IPS-18c (cell line): ENCODE results near the gene PPFIBP2.
A peak's percentile ranks its signal among the peaks of the same experiment; 100 is the strongest.

Experiments used
- H3K4me3 ChIP-seq: 2 replicates; pipeline ENCODE4 v1.7.0; 2013; ENCODE audit warnings: low read depth, mild to moderate bottlenecking, low read length, moderate library complexity; ENCODE audit not compliant: insufficient read depth
- H3K9me3 ChIP-seq: one replicate; pipeline ENCODE4 v1.6.1; 2013; ENCODE audit warnings: mild to moderate bottlenecking, low read length, moderate library complexity; ENCODE audit not compliant: control insufficient read depth, insufficient read depth

PPFIBP2 gene

DNA sequence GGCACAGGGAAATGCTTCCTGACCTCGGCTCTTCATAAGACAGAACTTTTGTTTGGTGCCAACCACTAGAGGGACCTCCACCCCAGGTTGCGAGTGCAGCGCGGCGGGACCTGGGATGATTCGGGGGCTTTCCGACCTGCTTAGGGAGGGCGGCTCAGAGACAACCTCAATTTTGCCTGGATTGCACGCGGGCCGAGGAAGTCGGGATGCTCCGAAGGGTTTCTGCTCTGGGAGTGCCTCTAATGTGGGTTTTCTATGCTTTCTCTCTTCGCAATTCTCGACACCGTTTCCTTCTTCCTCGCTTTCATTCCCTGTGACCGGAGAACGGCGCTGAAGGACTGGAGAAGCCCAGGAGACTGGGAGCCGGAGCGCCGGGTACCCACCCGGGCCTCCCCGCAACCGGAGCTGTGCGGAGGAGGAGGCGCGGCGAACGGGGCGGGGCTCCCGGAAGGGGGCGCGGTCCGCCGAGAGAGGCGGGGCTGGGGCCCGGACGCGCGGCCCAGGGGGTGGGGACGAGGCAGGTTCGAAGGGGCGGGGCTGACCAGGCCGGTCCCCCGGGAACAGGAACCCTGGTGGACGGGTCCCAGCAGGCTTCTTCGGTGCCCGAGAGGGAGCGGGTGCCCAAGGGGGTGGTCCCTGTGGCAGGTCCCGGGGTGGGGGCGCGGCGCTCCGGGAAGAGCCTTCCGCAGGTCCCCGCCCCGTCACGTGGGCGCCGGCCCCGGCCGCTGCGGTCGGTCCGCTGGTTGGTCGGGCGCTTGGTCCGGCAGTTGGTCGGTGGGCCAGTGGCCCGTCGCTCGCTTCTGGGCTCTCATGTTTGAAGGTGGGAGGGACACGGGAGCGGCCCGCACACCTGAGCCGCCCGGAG lies at the start of gene PPFIBP2:
Gene PPFIBP2 (plus strand): TSS at position 766 of the 865 bp plus-strand sequence. CDS start 35,477 bp downstream, outside the sequence.
- Histone ChIP-seq H3K4me3 (peak within 1 kb of the TSS; percentile 80), H3K9me3 (no peaks in the 10 kb centered on the region)

DNA sequence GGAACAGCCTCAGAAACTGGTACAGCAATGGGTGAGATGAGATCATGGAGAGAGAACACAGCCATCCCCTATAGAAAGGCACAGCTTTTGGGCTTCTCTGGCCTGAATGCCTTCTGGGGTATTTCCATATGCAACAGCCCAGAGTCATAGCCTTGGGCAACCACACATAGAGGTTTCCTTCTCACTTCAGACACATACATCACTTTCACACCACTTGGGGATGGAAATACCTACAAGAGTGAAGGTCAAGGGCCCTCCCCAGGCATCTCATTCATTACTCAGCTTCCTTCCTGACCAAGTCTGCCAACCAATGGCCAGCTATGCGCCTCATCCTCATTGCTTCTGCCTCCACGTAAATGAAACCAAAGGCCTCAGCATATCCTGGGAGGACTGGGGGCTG lies 46.1 kb upstream of the PPFIBP2 start:
- no peak overlapping the region for H3K4me3 ChIP-seq

DNA sequence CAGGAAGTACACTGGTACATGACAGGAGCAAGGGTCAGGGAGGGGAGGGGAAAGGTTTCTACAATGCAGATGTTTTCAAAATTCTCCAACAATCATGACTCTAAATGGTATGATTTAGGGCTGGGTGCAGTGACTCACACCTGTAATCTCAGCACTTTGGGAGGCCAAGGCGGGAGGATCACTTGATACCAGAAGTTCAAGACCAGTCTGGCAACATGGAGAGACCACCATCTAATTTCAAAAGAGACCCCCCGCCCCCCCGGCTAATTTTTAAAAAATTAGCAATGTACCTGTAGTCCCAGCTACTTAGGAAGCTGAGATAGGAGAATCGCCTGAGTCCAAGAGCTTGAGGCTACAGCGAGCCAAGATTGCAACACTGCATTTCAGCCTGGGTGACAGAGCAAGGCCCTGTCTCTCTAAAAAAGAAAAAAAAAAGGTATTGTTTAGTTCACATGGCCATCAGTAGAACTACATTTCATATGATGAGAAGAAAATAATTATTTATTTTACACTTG lies 44.4 kb upstream of the PPFIBP2 start:
- no peak overlapping the region for H3K4me3 ChIP-seq
- no peaks in the 10 kb centered on the region for H3K9me3 ChIP-seq

More for the DNA sequence above, 46.1 kb upstream of the PPFIBP2 start:
- no peaks in the 10 kb centered on the region for H3K9me3 ChIP-seq

DNA sequence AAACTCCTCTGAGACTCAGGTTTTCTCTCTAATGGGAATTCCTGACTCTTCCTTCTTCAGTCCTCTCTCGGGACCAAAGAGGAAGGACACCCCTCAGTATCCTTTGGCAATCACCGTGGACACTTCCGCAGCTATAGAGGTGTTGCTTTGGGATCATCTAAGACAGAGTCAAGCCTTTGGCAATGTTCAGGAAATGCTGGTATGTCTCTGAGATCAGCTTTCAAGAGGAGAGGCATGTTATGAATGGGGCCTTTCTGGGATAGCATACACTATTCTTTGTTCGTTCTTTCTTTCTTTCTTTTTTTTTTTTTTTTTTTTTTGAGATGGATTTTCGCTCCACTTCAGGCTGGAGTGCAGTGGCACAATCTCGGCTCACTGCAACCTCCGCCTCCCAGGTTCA lies 42.7 kb upstream of the PPFIBP2 start:
- no peaks in the 10 kb centered on the region for H3K9me3 ChIP-seq
- no peak overlapping the region for H3K4me3 ChIP-seq

DNA sequence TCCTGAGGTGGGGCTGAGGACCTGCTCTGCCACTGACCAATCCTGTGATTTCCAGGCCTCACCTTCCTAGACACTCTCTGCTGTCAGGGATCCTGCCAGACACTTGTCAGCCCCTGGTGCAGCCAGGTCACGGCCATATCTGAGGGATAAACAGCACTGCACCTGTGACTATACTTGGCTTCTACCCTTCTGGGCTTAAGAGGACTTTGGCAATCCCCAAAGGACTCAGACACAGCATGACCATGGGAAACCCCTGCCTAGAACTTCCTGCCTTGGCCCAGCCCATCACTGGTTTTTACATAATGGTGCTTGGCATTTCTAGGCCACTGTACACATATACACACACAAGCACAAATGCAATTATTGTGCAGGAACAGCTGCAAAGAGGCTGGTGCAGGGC lies 40.1 kb upstream of the PPFIBP2 start:
- H3K9me3 ChIP-seq: no peaks in the 10 kb centered on the region
- no peak overlapping the region for H3K4me3 ChIP-seq

DNA sequence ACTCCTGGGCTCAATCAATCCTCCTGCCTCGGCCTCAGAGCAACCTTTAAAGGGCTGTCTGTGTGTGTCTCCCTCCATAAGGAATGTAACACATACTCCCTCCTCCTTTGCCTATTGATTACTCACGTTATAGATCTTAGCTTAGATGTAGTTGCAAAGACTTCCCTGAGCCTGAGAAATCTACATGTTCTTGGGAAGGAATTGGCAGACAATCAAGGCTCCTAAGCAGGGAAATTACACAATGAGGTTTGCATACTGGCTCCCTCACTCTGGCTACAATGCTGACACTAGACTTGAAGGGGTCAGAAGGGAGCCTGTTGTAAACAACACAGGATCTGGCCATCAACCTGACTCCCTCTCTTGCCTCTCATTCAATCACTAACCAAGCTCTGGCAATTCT lies 33.7 kb upstream of the PPFIBP2 start:
- Histone ChIP-seq H3K4me3 (no peak overlapping the region), H3K9me3 (no peaks in the 10 kb centered on the region)

DNA sequence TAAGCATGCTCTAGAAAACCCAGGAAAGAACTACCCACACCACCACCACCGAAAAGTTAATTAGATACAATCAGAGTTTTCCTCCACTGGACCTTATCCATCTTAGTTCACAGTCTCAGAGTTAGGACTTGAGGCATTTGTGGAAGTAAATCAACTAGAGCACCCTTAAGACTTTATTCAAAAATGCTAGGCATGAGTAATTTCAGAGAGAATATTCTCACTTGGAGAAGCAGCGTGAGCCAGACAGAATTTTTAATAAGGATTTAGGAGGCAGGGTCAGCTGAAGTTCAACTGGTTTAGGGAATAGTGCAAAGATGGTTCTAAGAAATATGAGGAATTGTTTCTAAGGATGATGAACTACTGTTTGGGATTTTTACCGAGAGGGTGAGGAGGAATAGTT lies 29.7 kb upstream of the PPFIBP2 start:
- Histone ChIP-seq H3K4me3 (no peak overlapping the region), H3K9me3 (no peaks in the 10 kb centered on the region)

DNA sequence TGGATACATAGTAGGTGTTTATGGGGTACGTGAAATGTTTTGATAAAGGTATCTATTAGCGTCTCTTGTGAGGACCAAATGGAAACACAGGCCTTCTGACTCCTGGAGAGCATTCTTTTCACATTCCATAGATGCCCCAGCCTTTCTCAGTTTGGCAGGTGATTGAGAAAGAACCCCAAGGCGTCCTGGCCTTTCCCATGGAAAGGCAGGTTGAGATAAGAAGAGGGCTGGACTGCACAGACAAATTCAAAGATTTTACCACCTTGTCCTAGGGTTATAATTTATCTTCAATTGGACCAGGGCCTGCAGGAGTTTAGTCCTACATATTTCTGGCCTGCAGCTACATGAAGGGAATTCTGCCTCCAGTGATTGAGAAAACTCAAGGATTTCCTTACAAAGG lies 29.2 kb upstream of the PPFIBP2 start:
- no peak overlapping the region for H3K4me3 ChIP-seq
- H3K9me3 ChIP-seq: no peaks in the 10 kb centered on the region

DNA sequence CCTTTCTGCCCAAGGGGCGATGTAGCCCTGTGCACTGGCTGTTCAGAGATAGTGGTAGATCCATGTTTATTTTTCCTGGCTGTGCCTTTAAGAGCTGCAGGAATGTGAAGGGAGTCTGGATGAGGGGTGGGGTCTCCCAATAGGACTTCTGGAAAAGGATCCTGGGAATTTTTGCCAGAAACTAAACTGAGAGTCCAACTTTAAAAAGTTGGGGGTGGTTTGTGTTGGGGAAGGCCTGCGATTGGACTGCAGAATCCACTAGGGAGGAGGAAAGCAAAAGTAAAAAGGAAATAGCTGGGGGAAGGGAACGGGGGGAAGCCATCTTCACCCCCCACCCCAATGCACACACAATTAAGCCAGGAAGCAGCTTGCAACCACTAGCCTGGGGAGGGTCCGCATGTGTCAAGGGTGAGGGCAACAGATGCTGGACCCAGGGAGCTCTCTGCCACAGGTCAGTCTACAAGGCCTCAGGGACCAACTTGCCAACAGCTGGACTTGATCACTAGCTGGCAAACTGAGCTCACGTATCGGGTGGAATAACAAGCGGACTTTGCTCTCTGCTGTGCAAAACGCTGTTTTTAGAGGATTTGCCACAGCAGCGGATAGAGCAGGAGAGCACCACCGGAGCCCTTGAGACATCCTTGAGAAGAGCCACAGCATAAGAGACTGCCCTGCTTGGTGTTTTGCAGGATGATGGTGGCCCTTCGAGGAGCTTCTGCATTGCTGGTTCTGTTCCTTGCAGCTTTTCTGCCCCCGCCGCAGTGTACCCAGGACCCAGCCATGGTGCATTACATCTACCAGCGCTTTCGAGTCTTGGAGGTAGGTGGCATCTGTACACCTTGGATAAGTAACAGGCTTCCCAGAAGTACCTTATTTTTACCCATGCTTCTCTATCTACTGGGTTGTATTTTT lies 28.4 kb upstream of the PPFIBP2 start, which contains the start of gene OLFML1:
Gene OLFML1 (plus strand): TSS at position 321 of the 912 bp plus-strand sequence. CDS start 370 bp downstream, at position 691.
- no peaks in the 10 kb centered on the region for H3K9me3 ChIP-seq
- no peak within 1 kb of the TSS for H3K4me3 ChIP-seq

DNA sequence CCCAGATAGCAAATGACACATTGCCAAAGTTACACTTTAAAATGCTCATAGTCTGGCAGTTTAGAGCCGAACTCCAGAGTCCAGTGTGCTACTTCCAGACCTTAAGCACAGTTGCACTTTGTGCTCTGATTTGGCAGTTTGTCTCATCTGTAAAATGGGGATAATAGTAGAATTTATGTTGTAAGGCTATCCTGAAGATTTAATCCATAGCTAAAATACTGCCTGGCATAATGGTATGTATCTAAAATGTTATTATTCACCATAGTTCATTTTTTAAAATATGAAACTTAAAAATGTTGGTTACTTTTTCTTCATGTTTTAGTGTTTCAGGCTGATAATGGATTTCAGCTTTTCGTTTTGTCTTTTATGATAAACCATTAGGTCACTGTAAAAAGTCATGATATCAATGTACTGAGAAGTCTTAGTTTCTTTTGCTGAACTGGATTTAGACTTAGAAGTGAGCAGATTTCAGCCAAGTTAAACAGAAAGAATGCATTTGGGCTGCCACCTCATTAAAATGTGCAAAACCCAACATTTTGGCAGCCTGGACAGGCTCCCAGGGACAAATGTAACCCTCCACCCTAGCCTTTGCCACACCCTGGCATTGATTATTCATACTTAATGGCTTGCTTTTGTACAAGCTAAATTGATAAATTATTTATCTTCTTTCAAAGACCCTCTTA lies 27.6 kb upstream of the PPFIBP2 start:
- no peaks in the 10 kb centered on the region for H3K9me3 ChIP-seq
- no peak overlapping the region for H3K4me3 ChIP-seq

DNA sequence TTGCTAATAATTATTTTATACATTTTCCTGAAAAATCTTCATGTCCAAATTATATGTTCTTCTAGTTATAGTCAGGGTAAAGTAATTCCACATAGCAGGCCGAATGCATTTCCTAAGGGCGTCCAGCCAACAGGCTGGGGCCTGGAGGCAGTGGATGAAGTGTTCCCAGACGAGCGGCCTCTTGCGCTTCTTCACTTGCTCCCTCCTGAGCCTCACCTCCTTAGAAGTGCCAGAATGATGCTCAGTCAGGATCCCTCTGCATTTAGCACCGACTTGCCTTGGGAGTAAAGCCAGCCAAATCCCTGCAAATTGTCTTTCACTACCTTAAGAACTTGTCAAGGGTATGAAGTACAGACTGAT lies 27.0 kb upstream of the PPFIBP2 start:
- Histone ChIP-seq H3K9me3 (no peaks in the 10 kb centered on the region), H3K4me3 (no peak overlapping the region)

DNA sequence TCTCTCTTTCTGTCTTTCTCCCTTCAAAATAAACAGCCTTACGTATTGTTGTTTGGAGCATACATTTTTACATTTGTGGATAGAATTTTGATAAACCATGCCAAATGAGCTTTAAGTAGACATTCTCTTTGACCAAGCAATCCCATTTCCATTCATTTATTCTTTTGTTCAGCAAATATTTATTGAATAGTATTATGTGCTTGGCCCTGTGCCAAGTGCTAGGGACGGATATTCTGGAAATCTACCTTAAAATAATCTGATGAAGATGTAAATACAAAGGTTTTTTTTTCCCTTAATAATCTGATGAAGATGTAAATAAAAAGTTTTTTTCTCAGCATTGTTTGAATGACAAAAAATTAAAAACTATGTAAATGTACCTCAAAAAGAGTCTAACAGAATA lies 26.4 kb upstream of the PPFIBP2 start:
- Histone ChIP-seq H3K4me3 (no peak overlapping the region), H3K9me3 (no peaks in the 10 kb centered on the region)

DNA sequence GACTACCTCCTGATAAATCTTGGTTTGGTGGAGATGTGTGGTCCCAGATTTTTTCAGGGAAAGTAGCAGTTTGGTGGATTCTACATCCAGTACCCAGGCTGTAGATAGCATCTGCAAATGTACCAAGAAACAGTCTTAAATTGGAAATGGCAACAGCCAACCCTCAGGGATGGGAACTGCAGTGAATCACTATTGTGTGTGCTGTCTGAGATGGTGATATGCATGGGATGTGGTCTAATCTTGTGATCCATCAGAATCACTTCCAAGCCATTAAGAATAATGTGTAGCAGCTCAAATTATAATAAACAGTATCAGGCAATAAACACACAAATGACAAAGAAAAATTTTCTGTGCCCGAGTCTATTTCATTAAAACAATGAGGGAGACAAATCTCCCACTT lies 25.1 kb upstream of the PPFIBP2 start:
- Histone ChIP-seq H3K4me3 (no peak overlapping the region), H3K9me3 (no peaks in the 10 kb centered on the region)

DNA sequence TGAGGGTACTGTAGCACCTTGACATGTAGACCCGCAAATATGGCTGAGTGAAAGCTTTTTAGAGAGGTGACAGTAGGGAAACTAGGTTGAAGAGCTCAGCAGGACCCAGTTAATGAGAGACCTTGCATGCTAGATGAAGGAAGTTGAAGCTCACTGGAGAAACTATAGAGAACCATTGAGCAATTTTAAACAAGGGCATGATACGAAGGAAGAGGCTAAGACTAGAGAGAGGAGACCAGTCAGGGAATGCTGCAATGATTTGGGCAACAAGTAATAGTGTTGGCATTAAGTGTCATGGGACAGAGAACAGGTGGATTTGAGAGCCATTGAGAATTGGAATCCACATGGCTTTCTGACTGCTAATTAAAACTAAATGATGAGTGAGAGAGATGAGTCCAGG lies 24.4 kb upstream of the PPFIBP2 start:
- no peaks in the 10 kb centered on the region for H3K9me3 ChIP-seq
- H3K4me3 ChIP-seq: no peak overlapping the region

DNA sequence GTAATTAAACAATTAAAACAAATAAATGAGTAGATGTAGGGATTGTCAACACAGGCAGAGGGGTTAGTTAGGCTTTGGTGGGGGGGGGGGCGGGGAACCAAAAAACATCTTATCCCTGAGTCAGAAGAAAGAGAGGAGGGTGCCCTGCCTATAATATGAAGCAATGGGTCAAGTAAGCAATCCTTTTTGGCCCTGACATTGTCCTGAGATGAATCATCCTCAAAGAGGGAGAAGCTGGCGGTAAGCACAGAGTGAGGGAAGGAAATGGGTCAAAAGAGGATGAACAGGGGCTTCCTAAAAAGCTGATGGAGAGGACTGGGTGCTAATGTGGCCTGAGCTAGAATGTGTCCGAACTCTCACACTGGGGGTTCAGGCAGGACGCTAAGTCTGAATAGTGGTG lies 23.7 kb upstream of the PPFIBP2 start:
- Histone ChIP-seq H3K4me3 (no peak overlapping the region), H3K9me3 (no peaks in the 10 kb centered on the region)

DNA sequence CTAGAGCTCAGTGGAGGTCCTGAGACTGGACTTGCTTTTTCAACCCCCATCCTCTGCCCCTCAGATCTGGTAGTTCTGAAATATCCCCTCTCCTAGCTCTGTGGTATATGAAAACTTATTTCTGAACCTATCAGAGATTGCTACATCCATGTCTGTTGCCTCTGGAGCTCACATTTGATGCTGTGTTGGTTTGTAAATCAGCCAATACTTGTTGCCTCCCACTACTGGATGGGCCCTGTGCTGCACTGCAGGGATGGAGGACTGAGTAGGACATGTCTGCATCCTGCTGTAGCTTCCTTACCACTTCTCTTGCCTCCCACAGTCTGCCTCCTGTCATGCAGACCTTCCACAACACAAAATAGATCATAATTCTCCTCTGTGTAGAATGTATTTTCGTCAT lies 23.3 kb upstream of the PPFIBP2 start:
- H3K9me3 ChIP-seq: no peaks in the 10 kb centered on the region

DNA sequence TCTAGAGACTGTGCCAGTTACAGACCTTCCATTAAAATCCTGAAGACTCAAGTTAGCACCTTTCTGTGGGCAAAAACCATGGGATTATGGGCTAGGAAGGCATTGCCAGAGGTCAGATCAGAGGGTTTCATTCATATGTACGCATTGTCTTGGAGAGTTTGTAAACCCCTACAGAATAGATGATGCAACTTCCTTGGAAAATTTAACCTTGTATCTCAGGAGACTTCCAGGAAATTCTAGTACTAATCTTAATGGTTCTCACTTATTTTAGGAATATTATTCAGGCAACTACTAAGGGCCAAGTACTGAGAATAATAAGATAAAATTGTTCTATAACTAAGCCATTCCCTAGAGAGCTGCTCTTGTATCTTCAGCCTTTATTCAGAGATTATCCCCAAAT lies 21.5 kb upstream of the PPFIBP2 start:
- Histone ChIP-seq H3K4me3 (no peak overlapping the region), H3K9me3 (no peaks in the 10 kb centered on the region)

More for the DNA sequence above, 23.3 kb upstream of the PPFIBP2 start:
- no peak overlapping the region for H3K4me3 ChIP-seq
